ENCODE measurements around the gene CAP2.

Gene CAP2

GRCh38 chr6:17485181-17485580, 91.8 kb downstream of the CAP2 start:
- no peak for DNase-seq (ENCODE audit: low read depth)
- no peak for TF ChIP-seq CTCF (IDR thresholded peaks at IDR 0.05; ENCODE audit: control insufficient read depth, extremely low read depth, insufficient read depth)

GRCh38 chr6:17485946-17486345, 92.6 kb downstream of the CAP2 start:
- no peak for DNase-seq (ENCODE audit: low read depth)
- H3K4me3 ChIP-seq (ENCODE audit: low read depth, low read length), result no peak overlapping the region
- TF ChIP-seq CTCF (IDR thresholded peaks at IDR 0.05; ENCODE audit: control insufficient read depth, extremely low read depth, insufficient read depth), result no peak

More at GRCh38 chr6:17485181-17485580, 91.8 kb downstream of the CAP2 start:
- no peak overlapping the region for H3K4me3 ChIP-seq (ENCODE audit: low read depth, low read length)

- DNase-seq (ENCODE audit: low read depth), result no peak
- H3K4me3 ChIP-seq (ENCODE audit: low read depth, low read length), result no peak overlapping the region
- TF ChIP-seq CTCF (IDR thresholded peaks at IDR 0.05; ENCODE audit: control insufficient read depth, extremely low read depth, insufficient read depth), result no peak
Measured at GRCh38 chr6:17486680-17487079, 93.3 kb downstream of the CAP2 start.

GRCh38 chr6:17490724-17491123, 97.3 kb downstream of the CAP2 start:
- TF ChIP-seq CTCF (IDR thresholded peaks at IDR 0.05; ENCODE audit: control insufficient read depth, extremely low read depth, insufficient read depth), result no peak
- no peak for DNase-seq (ENCODE audit: low read depth)
- H3K4me3 ChIP-seq (ENCODE audit: low read depth, low read length), result no peak overlapping the region

- peak; percentile 99 for DNase-seq (ENCODE audit: low read depth)
- no peak overlapping the region; the same call in 1 of the 2 replicates for H3K4me3 ChIP-seq (ENCODE audit: low read depth, low read length)
- no peak for TF ChIP-seq CTCF (IDR thresholded peaks at IDR 0.05; ENCODE audit: control insufficient read depth, extremely low read depth, insufficient read depth)
Measured at GRCh38 chr6:17491416-17492142, 98.2 kb downstream of the CAP2 start.

GRCh38 chr6:17492350-17492749, 99.0 kb downstream of the CAP2 start:
- TF ChIP-seq CTCF (IDR thresholded peaks at IDR 0.05; ENCODE audit: control insufficient read depth, extremely low read depth, insufficient read depth), result no peak
- H3K4me3 ChIP-seq (ENCODE audit: low read depth, low read length), result peak overlapping the region; percentile 31
- no peak for DNase-seq (ENCODE audit: low read depth)

GRCh38 chr6:17493286-17493685, 99.9 kb downstream of the CAP2 start:
- H3K4me3 ChIP-seq (ENCODE audit: low read depth, low read length), result no peak overlapping the region
- no peak for DNase-seq (ENCODE audit: low read depth)
- TF ChIP-seq CTCF (IDR thresholded peaks at IDR 0.05; ENCODE audit: control insufficient read depth, extremely low read depth, insufficient read depth), result no peak
